Coronary artery (tissue), 2 donors: ENCODE results near the gene RHOG.

Experiments used
- DNase-seq: peaks from one replicate; pipeline ENCODE4 v3.0.0-alpha.2; 2017; ENCODE audit warnings: low spot score
- H3K27ac ChIP-seq, 2 donors: fragments of 200-600 bp; sonication (generic); one replicate each; pipeline ENCODE4 v1.5.1; 2016 to 2019
- H3K4me3 ChIP-seq: fragments of 200-600 bp; sonication (generic); 2 replicates; pipeline ENCODE4 v1.5.1; 2016; ENCODE audit warnings: mild to moderate bottlenecking, moderate library complexity
- CTCF ChIP-seq: fragments of 200-600 bp; sonication (generic); IDR thresholded peaks from one replicate; pipeline ENCODE4 v1.5.1; 2019; ENCODE audit warnings: antibody characterized with exemption

RHOG gene

GRCh38 chr11:3799873-3800272 is 40.9 kb downstream of the RHOG start:
- no peak for DNase-seq
- TF ChIP-seq CTCF: no peak
- Histone ChIP-seq H3K27ac (no peak overlapping the region), H3K4me3 (no peak overlapping the region)

GRCh38 chr11:3799143-3799542 is 41.6 kb downstream of the RHOG start:
- Histone ChIP-seq H3K27ac (no peak overlapping the region), H3K4me3 (no peak overlapping the region)
- TF ChIP-seq CTCF: no peak
- DNase-seq: no peak

- peak; percentile 100 for DNase-seq
- peak within 1 kb of the TSS; percentile 91 to 96 for H3K27ac ChIP-seq
- peak within 1 kb of the TSS; percentile 92 for H3K4me3 ChIP-seq
- no peak for TF ChIP-seq CTCF
These were observed 43.2 kb downstream of the RHOG start, which contains the start of gene NUP98 for GRCh38 chr11:3797329-3798090. NUP98 (minus strand) TSS chr11:3797554; CDS start chr11:3782117, 15,437 bp downstream.

GRCh38 chr11:3796801-3797328 is 43.9 kb downstream of the RHOG start:
- TF ChIP-seq CTCF: no peak
- Histone ChIP-seq H3K27ac (peak overlapping the region; percentile 91 to 96), H3K4me3 (peak overlapping the region; percentile 92)
- DNase-seq: peak; percentile 88

- TF ChIP-seq CTCF: no peak
- no peak for DNase-seq
- peak overlapping the region; percentile 12 to 96 for H3K27ac ChIP-seq
- peak overlapping the region; percentile 92 for H3K4me3 ChIP-seq
These were observed 44.4 kb downstream of the RHOG start for GRCh38 chr11:3796346-3796745.

GRCh38 chr11:3796002-3796311 is 44.8 kb downstream of the RHOG start:
- Histone ChIP-seq H3K4me3 (peak overlapping the region; percentile 92), H3K27ac (peak overlapping the region in 1 of 2 donors; percentile 12)
- no peak for DNase-seq
- TF ChIP-seq CTCF: no peak
